SK-N-SH treated with all-trans-retinoic acid at 6 μM for 48 hours (cell line): ENCODE results near the gene ENOSF1.

Experiments
- ATAC-seq: fragments of 200-7000 bp; cut with Tn5 transposase; 3 replicates; pipeline ENCODE4 v1.9.1; 2020; ENCODE audit warnings: mild to moderate bottlenecking, moderate library complexity
- ARNTL ChIP-seq: fragments of 450-650 bp; formaldehyde crosslinking; IDR thresholded peaks from 2 replicates; pipeline ENCODE4 v1.5.0; 2020; ENCODE audit warnings: low read depth, mild to moderate bottlenecking, moderate library complexity, borderline replicate concordance
- BACH2 ChIP-seq: fragments of 250-450 bp; sonication (Bioruptor Pico); IDR thresholded peaks from 2 replicates; pipeline ENCODE4 v1.9.0; 2021; ENCODE audit warnings: mild to moderate bottlenecking, borderline replicate concordance
- CREB5 ChIP-seq: fragments of 250-450 bp; sonication (Bioruptor Pico); IDR thresholded peaks from 2 replicates; pipeline ENCODE4 v1.5.1; 2020; ENCODE audit warnings: low read depth, mild to moderate bottlenecking, moderate library complexity
- CSDC2 ChIP-seq: fragments of 250-450 bp; sonication (Bioruptor Pico); IDR thresholded peaks from 2 replicates; pipeline ENCODE4 v1.5.0; 2020; ENCODE audit warnings: mild to moderate bottlenecking, moderate library complexity
- GLIS3 ChIP-seq: fragments of 250-450 bp; sonication (Bioruptor Pico); IDR thresholded peaks from 2 replicates; pipeline ENCODE4 v1.5.0; 2020; ENCODE audit warnings: mild to moderate bottlenecking, moderate library complexity
- ISL1 ChIP-seq: fragments of 250-450 bp; sonication (Bioruptor Pico); IDR thresholded peaks from 2 replicates; pipeline ENCODE4 v2.1.2; 2022; ENCODE audit warnings: mild to moderate bottlenecking, moderate library complexity
- OSR1 ChIP-seq: fragments of 250-450 bp; sonication (Bioruptor Pico); IDR thresholded peaks from 2 replicates; pipeline ENCODE4 v1.8.0; 2022; ENCODE audit warnings: moderate library complexity, mild to moderate bottlenecking, inconsistent platforms
- PATZ1 ChIP-seq: fragments of 250-450 bp; sonication (Bioruptor Pico); IDR thresholded peaks from 2 replicates; pipeline ENCODE4 v1.8.0; 2020; ENCODE audit warnings: mild to moderate bottlenecking, moderate library complexity, borderline replicate concordance
- PPARA ChIP-seq: fragments of 250-450 bp; sonication (Bioruptor Pico); IDR thresholded peaks from 2 replicates; pipeline ENCODE4 v1.5.0; 2020; ENCODE audit warnings: mild to moderate bottlenecking, borderline replicate concordance
- RARB ChIP-seq: fragments of 250-450 bp; sonication (Bioruptor Pico); IDR thresholded peaks from 2 replicates; pipeline ENCODE4 v1.8.0; 2021; ENCODE audit warnings: mild to moderate bottlenecking, moderate library complexity
- SNAI2 ChIP-seq: fragments of 250-450 bp; sonication (Bioruptor Pico); IDR thresholded peaks from 2 replicates; pipeline ENCODE4 v1.5.0; 2020; ENCODE audit warnings: mild to moderate bottlenecking, moderate library complexity
- TCF4 ChIP-seq: fragments of 250-450 bp; sonication (Bioruptor Pico); IDR thresholded peaks from 2 replicates; pipeline ENCODE4 v1.8.0; 2021; ENCODE audit warnings: mild to moderate bottlenecking, moderate library complexity, borderline replicate concordance
- TOX ChIP-seq: fragments of 250-450 bp; sonication (Bioruptor Pico); IDR thresholded peaks from 2 replicates; pipeline ENCODE4 v1.8.0; 2021; ENCODE audit warnings: mild to moderate bottlenecking, moderate library complexity, borderline replicate concordance
- ZC3H10 ChIP-seq: fragments of 250-450 bp; sonication (Bioruptor Pico); IDR thresholded peaks from 2 replicates; pipeline ENCODE4 v1.5.1; 2021; ENCODE audit warnings: mild to moderate bottlenecking, moderate library complexity
- ZFP3 ChIP-seq: fragments of 250-450 bp; sonication (Bioruptor Pico); IDR thresholded peaks from 2 replicates; pipeline ENCODE4 v1.5.0; 2020; ENCODE audit warnings: mild to moderate bottlenecking, moderate library complexity
- ZNF565 ChIP-seq: fragments of 450-650 bp; formaldehyde crosslinking; conservative IDR thresholded peaks from 2 replicates; pipeline ENCODE4 v1.5.0; 2020; ENCODE audit warnings: low read depth, mild to moderate bottlenecking, moderate library complexity
- ZNF8 ChIP-seq: fragments of 450-650 bp; formaldehyde crosslinking; IDR thresholded peaks from 2 replicates; pipeline ENCODE4 v1.5.0; 2020; ENCODE audit warnings: mild to moderate bottlenecking, moderate library complexity
- TF ChIP-seq, protein P1 (sequence below): fragments of 250-450 bp; sonication (Bioruptor Pico); IDR thresholded peaks from 2 replicates; pipeline ENCODE4 v1.5.0; 2020; ENCODE audit warnings: mild to moderate bottlenecking, moderate library complexity
- TF ChIP-seq, protein P2 (sequence below): fragments of 250-450 bp; sonication (Bioruptor Pico); IDR thresholded peaks from 2 replicates; pipeline ENCODE4 v1.5.1; 2021; ENCODE audit warnings: mild to moderate bottlenecking, moderate library complexity

The ENOSF1 gene

DNA sequence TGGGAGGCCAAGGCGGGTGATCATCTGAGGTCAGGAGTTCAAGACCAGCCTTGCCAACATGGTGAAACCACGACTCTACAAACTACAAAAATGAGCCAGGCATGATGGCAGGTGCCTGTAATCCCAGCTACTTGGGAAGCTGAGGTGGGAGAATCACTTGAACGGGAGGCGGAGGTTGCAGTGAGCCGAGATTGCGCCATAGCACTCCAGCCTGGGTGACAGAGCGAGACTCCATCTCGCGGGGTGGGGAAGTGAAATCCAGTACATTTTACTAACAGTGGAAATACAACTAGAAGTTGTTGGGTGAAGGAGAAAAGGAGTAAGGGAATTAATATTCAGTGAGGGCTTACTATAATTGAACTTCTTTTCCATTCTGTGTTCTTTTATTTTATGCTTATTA is 13.2 kb upstream of the ENOSF1 start:
- ATAC-seq = no peak
- no peak for TF ChIP-seq GLIS3 (CRISPR knock-in tag)
- no peak for TF ChIP-seq ARNTL (CRISPR knock-in tag)
- no peak for TF ChIP-seq ZC3H10 (CRISPR knock-in tag)
- no peak for TF ChIP-seq ZFP3 (CRISPR knock-in tag)
- no peak for TF ChIP-seq PPARA (CRISPR knock-in tag)
- no peak for TF ChIP-seq RARB (CRISPR knock-in tag)
- no peak for TF ChIP-seq PATZ1
- no peak for TF ChIP-seq BACH2 (CRISPR knock-in tag)
- TF ChIP-seq, protein P1, sequence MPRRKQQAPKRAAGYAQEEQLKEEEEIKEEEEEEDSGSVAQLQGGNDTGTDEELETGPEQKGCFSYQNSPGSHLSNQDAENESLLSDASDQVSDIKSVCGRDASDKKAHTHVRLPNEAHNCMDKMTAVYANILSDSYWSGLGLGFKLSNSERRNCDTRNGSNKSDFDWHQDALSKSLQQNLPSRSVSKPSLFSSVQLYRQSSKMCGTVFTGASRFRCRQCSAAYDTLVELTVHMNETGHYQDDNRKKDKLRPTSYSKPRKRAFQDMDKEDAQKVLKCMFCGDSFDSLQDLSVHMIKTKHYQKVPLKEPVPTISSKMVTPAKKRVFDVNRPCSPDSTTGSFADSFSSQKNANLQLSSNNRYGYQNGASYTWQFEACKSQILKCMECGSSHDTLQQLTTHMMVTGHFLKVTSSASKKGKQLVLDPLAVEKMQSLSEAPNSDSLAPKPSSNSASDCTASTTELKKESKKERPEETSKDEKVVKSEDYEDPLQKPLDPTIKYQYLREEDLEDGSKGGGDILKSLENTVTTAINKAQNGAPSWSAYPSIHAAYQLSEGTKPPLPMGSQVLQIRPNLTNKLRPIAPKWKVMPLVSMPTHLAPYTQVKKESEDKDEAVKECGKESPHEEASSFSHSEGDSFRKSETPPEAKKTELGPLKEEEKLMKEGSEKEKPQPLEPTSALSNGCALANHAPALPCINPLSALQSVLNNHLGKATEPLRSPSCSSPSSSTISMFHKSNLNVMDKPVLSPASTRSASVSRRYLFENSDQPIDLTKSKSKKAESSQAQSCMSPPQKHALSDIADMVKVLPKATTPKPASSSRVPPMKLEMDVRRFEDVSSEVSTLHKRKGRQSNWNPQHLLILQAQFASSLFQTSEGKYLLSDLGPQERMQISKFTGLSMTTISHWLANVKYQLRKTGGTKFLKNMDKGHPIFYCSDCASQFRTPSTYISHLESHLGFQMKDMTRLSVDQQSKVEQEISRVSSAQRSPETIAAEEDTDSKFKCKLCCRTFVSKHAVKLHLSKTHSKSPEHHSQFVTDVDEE (CRISPR knock-in tag) = no peak
- no peak for TF ChIP-seq TCF4 (CRISPR knock-in tag)
- no peak for TF ChIP-seq SNAI2
- no peak for TF ChIP-seq CSDC2 (CRISPR knock-in tag)
- no peak for TF ChIP-seq CREB5 (CRISPR knock-in tag)
- no peak for TF ChIP-seq ZNF565 (CRISPR knock-in tag)
- TF ChIP-seq, all 23 proteins: peak for 0

- TF ChIP-seq CREB5 (CRISPR knock-in tag) (no peak), TOX (CRISPR knock-in tag) (no peak), RARB (CRISPR knock-in tag) (no peak), ARNTL (CRISPR knock-in tag) (no peak), ZNF8 (CRISPR knock-in tag) (no peak), ZFP3 (CRISPR knock-in tag) (no peak), ISL1 (CRISPR knock-in tag) (no peak), BACH2 (CRISPR knock-in tag) (no peak), GLIS3 (CRISPR knock-in tag) (no peak), PATZ1 (no peak), OSR1 (CRISPR knock-in tag) (no peak), PPARA (CRISPR knock-in tag) (no peak), CSDC2 (CRISPR knock-in tag) (no peak), TCF4 (CRISPR knock-in tag) (no peak), SNAI2 (no peak)
- TF ChIP-seq, protein P1 (CRISPR knock-in tag) = no peak
- TF ChIP-seq, protein P2, sequence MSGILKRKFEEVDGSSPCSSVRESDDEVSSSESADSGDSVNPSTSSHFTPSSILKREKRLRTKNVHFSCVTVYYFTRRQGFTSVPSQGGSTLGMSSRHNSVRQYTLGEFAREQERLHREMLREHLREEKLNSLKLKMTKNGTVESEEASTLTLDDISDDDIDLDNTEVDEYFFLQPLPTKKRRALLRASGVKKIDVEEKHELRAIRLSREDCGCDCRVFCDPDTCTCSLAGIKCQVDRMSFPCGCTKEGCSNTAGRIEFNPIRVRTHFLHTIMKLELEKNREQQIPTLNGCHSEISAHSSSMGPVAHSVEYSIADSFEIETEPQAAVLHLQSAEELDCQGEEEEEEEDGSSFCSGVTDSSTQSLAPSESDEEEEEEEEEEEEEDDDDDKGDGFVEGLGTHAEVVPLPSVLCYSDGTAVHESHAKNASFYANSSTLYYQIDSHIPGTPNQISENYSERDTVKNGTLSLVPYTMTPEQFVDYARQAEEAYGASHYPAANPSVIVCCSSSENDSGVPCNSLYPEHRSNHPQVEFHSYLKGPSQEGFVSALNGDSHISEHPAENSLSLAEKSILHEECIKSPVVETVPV (CRISPR knock-in tag) = no peak
- no peak for ATAC-seq
Observed at GRCh38 chr18:723541-724080, 11.2 kb upstream of the ENOSF1 start.
